Measurements from ENCODE around the gene EVPL. TPM values are rescaled to one million over a fixed set of nuclear protein-coding genes. Genes with fewer than 3 reads are reported as not detected.

Gene EVPL
- total and polyA plus RNA-seq, 2 of the 13 experiments (the other 11 are each of a cell fraction or from before 2014, with no cell fraction given): 2.1 to 8.2 TPM

DNA sequence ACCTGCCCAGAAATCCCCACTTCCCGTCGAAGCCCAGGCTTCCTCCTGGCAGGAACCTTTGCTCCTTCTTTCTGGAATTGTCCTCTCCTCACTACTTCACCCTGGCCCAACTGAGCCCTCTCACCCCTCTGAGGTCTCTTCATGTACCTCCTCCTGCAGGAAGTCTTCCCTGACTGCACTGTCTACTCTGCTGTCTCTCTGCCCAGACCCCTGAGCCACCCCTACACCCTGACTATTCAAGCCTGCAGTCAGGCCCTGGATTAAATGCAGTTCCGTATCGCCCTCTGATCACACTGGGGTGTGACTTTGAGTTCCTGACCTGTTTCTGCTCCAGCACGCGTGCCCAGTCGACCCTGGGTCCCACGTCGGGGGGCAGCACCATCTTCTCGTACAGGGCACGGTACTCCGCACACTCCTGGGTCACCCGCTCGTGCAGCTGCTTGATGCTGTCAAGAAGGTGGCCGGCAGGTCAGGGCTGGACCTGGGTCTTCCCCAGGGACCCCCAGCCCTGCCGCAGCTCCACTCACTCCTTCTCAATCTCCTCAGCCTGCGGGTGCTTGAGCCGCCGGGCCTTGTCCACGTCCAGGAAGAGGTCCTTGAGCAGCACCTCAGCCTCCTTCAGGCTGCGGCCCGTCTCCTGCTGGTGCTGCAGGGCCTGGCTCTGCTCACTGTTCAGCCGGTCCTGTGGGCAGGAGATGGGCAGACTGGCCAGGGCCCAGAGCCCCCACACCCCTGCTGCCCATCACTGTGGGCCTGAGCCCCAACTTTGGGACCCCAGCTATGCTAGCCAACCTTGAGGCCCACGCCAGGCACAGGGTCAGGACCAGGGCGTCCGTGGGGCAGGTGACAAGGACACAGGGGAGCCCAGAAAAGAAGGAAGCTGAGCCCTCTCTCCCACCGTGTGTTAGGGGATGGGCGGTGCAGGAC, 3.9 kb downstream of the EVPL start:
- Histone ChIP-seq H3K9me3 (ENCODE audit: low read length) (no peaks in the 10 kb centered on the region), H3K9ac (ENCODE audit: insufficient read depth, low read depth, low read length) (no peak overlapping the region), H4K20me1 (ENCODE audit: insufficient read depth, low read length) (no peaks in the 10 kb centered on the region), H3K27ac (ENCODE audit: extremely low read length, insufficient read depth, low read length) (no peak overlapping the region), H3K4me3 (replicated peaks in 1 of 3; ENCODE audit: insufficient read depth in 1 of 3, low read depth in 2 of 3, low read length in 3 of 3) (no peak overlapping the region), H2AFZ (ENCODE audit: low read length) (no peak overlapping the region), H3K79me2 (ENCODE audit: insufficient read depth, low read length) (no peaks in the 10 kb centered on the region), H3K4me2 (ENCODE audit: low read depth, low read length) (no peak overlapping the region), H3K27me3 (ENCODE audit: control insufficient read depth in 1 of 2, insufficient read depth in 2 of 2, low read length in 2 of 2) (no peaks in the 10 kb centered on the region; a peak in 1 of 5 replicates), H3K36me3 (replicated peaks in 1 of 2; ENCODE audit: control insufficient read depth in 1 of 2, insufficient read depth in 2 of 2, low read length in 2 of 2) (peaks cover 1 to 14% of the 10 kb centered on the region in 2 experiments; a peak in 4 of 5 replicates), H3K4me1 (ENCODE audit: insufficient read depth, low read length) (peaks cover 29% of the 10 kb centered on the region)
- intact Hi-C loops (cut with micrococcal nuclease; ENCODE audit: unreplicated experiment) (no loop called here), in situ Hi-C loops (cut with HindIII; ENCODE audit: extremely low pct_ligation_motif_present, low pct_unique_long_range_greater_than_20kb) (no loop called here)
- BruUV-seq (replicated peaks): no TSS peak
- TF ChIP-seq SYNCRIP (IDR thresholded peaks at IDR 0.05; ENCODE audit: insufficient read depth, low read depth, low read length) (no peak), CC2D1A (CRISPR knock-in tag; IDR thresholded peaks at IDR 0.05) (no peak), NFATC3 (CRISPR knock-in tag; IDR thresholded peaks at IDR 0.05) (no peak), TEAD3 (CRISPR knock-in tag; optimal IDR thresholded peaks at IDR 0.05; ENCODE audit: borderline replicate concordance) (no peak), ZBTB3 (CRISPR knock-in tag; IDR thresholded peaks at IDR 0.05; ENCODE audit: borderline replicate concordance, low read depth) (no peak), ZNF207 (IDR thresholded peaks at IDR 0.05; ENCODE audit: borderline replicate concordance) (no peak), ZNF839 (CRISPR knock-in tag; IDR thresholded peaks at IDR 0.05; ENCODE audit: borderline replicate concordance) (no peak), KMT2B (CRISPR knock-in tag; IDR thresholded peaks at IDR 0.05) (no peak), MIER3 (CRISPR knock-in tag; IDR thresholded peaks at IDR 0.05; ENCODE audit: borderline replicate concordance) (no peak), ZNF660 (CRISPR knock-in tag; IDR thresholded peaks at IDR 0.05; ENCODE audit: borderline replicate concordance, low read depth) (no peak), ZNF138 (CRISPR knock-in tag; IDR thresholded peaks at IDR 0.05; ENCODE audit: low read depth) (no peak), ZSCAN20 (CRISPR knock-in tag; IDR thresholded peaks at IDR 0.05; ENCODE audit: borderline replicate concordance) (no peak)
- TF ChIP-seq, protein P1, sequence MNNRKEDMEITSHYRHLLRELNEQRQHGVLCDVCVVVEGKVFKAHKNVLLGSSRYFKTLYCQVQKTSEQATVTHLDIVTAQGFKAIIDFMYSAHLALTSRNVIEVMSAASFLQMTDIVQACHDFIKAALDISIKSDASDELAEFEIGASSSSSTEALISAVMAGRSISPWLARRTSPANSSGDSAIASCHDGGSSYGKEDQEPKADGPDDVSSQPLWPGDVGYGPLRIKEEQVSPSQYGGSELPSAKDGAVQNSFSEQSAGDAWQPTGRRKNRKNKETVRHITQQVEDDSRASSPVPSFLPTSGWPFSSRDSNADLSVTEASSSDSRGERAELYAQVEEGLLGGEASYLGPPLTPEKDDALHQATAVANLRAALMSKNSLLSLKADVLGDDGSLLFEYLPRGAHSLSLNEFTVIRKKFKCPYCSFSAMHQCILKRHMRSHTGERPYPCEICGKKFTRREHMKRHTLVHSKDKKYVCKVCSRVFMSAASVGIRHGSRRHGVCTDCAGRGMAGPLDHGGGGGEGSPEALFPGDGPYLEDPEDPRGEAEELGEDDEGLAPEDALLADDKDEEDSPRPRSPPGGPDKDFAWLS (CRISPR knock-in tag; IDR thresholded peaks at IDR 0.05; ENCODE audit: borderline replicate concordance): no peak
- TF ChIP-seq, protein P2, sequence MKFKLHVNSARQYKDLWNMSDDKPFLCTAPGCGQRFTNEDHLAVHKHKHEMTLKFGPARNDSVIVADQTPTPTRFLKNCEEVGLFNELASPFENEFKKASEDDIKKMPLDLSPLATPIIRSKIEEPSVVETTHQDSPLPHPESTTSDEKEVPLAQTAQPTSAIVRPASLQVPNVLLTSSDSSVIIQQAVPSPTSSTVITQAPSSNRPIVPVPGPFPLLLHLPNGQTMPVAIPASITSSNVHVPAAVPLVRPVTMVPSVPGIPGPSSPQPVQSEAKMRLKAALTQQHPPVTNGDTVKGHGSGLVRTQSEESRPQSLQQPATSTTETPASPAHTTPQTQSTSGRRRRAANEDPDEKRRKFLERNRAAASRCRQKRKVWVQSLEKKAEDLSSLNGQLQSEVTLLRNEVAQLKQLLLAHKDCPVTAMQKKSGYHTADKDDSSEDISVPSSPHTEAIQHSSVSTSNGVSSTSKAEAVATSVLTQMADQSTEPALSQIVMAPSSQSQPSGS (CRISPR knock-in tag; IDR thresholded peaks at IDR 0.05): no peak
- TF ChIP-seq, protein P3, sequence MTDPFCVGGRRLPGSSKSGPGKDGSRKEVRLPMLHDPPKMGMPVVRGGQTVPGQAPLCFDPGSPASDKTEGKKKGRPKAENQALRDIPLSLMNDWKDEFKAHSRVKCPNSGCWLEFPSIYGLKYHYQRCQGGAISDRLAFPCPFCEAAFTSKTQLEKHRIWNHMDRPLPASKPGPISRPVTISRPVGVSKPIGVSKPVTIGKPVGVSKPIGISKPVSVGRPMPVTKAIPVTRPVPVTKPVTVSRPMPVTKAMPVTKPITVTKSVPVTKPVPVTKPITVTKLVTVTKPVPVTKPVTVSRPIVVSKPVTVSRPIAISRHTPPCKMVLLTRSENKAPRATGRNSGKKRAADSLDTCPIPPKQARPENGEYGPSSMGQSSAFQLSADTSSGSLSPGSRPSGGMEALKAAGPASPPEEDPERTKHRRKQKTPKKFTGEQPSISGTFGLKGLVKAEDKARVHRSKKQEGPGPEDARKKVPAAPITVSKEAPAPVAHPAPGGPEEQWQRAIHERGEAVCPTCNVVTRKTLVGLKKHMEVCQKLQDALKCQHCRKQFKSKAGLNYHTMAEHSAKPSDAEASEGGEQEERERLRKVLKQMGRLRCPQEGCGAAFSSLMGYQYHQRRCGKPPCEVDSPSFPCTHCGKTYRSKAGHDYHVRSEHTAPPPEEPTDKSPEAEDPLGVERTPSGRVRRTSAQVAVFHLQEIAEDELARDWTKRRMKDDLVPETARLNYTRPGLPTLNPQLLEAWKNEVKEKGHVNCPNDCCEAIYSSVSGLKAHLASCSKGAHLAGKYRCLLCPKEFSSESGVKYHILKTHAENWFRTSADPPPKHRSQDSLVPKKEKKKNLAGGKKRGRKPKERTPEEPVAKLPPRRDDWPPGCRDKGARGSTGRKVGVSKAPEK (CRISPR knock-in tag; IDR thresholded peaks at IDR 0.05; ENCODE audit: borderline replicate concordance): no peak
- TF ChIP-seq, protein P4, sequence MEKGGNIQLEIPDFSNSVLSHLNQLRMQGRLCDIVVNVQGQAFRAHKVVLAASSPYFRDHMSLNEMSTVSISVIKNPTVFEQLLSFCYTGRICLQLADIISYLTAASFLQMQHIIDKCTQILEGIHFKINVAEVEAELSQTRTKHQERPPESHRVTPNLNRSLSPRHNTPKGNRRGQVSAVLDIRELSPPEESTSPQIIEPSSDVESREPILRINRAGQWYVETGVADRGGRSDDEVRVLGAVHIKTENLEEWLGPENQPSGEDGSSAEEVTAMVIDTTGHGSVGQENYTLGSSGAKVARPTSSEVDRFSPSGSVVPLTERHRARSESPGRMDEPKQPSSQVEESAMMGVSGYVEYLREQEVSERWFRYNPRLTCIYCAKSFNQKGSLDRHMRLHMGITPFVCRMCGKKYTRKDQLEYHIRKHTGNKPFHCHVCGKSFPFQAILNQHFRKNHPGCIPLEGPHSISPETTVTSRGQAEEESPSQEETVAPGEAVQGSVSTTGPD (CRISPR knock-in tag; IDR thresholded peaks at IDR 0.05): no peak
- no peak for ATAC-seq
- FAIRE-seq: no peak
- CTCF ChIA-PET (ENCODE audit: low intra/inter-chr PET ratio, low total read pairs): no interaction called here
- WGBS (ENCODE audit: low lambda C conversion rate): 95% methylated on average over 25 of the region's 28 CpGs
- POLR2A ChIA-PET: no interaction called here
- no peak for DNase-seq (ENCODE audit: low spot score)

Data from HepG2 (cell line).